Measurements from ENCODE around the gene KRT14.
"Not testable (repeated sequence)": the region's sequence is repeated elsewhere in the genome, so short reads cannot be mapped to it uniquely, and the experiment has no call there.

Gene KRT14

GRCh38 chr17:41586863-41587495, at the start of gene KRT14:
TSS of gene KRT14 (minus strand) at chr17:41586895. CDS start at chr17:41586834, 61 bp downstream.
- no peak for DNase-seq (ENCODE audit: low spot score)

GRCh38 chr17:41635121-41636097, 48.7 kb upstream of the KRT14 start:
- DNase-seq (ENCODE audit: low spot score), result no peak

DNA sequence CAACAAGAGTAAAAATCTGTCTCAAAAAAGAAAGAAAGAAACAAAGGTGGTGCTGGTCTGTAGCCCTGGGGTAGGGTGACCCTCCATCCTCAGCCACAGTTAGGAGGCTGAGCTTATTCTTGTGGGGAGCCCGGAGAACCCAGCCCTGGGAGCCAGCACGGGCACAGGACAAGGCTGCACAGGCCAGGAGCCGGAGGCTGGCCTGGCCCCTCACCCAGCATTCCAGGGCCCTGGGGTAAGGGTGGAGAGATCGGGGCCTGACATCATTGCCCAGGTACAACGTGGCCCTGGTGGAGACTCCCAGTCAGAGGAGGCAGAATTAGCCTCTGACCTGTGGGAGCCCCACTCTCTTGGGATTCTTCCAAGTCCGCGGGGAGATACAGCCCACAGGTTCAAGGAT, 47.9 kb upstream of the KRT14 start:
- DNase-seq (ENCODE audit: low spot score), result no peak

DNA sequence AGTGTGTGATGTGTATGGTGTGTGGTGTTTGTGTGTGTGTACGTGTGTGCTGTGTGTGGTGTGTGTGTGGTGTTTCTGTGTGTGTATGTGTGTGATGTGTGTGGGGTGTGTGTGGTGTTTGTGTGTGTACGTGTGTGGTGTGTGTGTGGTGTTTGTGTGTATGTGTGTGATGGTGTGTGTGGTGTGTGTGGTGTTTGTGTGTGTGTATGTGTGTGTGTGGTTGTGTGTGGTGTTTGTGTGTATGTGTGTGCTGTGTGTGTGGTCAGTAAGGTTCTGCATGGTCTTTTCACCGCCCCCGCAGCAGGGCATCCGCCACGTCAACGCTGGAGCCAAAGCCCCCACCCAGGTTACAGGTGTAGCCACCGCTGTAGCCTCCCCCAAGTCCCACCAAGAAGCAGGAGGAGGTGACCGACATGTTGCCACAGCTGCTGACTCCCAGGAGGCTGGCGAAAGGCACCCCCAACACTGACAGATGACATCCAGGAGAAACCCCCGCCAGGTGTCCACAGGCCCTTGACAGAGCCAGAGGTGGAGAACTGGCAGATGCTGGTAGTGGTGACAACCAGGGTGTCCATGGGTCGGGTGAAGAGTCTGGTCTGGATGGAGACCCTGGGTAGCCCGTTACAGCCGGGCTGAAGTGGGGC, 47.0 kb upstream of the KRT14 start:
- no peak for DNase-seq (ENCODE audit: low spot score)

GRCh38 chr17:41632482-41633105, 45.9 kb upstream of the KRT14 start:
- DNase-seq (ENCODE audit: low spot score), result no peak

- DNase-seq (ENCODE audit: low spot score), result no peak
Observed at GRCh38 chr17:41631898-41632285, 45.2 kb upstream of the KRT14 start.

GRCh38 chr17:41631025-41631897, 44.6 kb upstream of the KRT14 start:
- DNase-seq (ENCODE audit: low spot score), result no peak

GRCh38 chr17:41629826-41630670, 43.4 kb upstream of the KRT14 start:
- DNase-seq (ENCODE audit: low spot score), result no peak

- no peak for DNase-seq (ENCODE audit: low spot score)
Observed at GRCh38 chr17:41629316-41629715, 42.6 kb upstream of the KRT14 start.

DNA sequence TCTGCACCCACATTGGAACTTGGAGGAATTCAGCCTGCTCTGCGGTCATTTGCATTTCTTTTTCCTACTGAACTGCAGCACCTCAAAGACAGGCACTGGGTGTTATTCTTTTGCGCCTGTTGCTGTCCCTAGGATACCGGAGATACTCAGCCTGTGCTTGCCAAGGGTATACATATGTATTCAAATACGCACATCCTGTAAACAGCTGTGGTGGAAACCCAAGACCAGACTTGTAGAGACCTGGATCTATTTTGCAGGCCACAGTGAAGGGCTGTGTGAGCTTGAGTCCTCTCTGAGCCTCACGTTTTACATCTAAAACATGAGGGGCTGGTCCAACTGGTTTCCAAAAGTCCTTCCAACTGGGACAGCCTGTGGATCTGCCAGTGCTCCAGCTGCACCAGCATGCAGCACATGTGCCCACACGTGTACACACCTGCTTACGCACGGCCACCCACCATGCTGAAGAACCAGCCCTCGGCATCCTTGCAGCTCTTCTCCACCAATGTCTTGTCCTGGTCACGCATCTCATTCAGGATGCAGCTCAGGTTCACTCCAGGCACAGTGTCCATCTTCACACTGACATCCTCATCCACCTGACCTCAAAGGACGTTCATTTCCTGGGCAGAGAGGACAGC, 42.0 kb upstream of the KRT14 start:
- DNase-seq (ENCODE audit: low spot score), result not testable (repeated sequence)

DNA sequence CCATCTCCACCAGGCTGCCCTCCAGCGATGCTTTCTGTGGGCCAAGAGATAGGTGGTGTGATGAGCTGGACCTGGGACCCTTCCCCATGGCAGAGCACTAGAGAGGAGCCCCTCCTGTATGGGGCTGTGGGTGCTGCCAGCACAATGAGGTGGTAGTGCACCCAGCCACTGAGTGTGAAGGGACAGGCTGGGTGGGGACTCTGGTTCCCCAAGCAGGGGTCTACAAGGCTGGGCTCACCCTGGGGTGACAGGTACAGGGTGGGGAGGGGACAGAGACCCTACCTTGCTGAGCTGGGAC, 41.3 kb upstream of the KRT14 start:
- not testable (repeated sequence) for DNase-seq (ENCODE audit: low spot score)

- no peak for DNase-seq (ENCODE audit: low spot score)
Observed at GRCh38 chr17:41627316-41628072, 40.8 kb upstream of the KRT14 start.

GRCh38 chr17:41626914-41627295, 40.2 kb upstream of the KRT14 start:
- DNase-seq (ENCODE audit: low spot score), result not testable (repeated sequence)

GRCh38 chr17:41626028-41626913, 39.6 kb upstream of the KRT14 start:
- DNase-seq (ENCODE audit: low spot score), result not testable (repeated sequence)

DNA sequence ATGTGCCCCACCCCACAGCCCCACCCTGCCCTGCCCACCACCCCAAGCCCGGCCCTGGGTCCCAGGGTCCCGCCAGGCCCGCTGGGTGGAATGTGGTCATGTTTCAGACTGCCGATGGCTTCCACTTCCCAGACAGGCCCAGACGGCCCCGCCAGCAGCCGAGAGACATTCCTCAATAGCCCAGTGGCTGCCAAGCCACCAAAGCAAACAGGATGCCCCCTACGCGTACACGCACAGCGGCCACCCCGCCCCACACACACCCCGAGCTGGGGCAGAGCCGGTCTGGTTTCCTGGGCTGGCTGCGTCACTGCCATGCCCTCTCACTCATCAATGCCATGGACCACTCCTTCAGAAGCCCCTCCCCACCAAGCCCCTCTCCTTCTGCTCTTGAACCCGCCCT, 38.9 kb upstream of the KRT14 start:
- no peak for DNase-seq (ENCODE audit: low spot score)

DNA sequence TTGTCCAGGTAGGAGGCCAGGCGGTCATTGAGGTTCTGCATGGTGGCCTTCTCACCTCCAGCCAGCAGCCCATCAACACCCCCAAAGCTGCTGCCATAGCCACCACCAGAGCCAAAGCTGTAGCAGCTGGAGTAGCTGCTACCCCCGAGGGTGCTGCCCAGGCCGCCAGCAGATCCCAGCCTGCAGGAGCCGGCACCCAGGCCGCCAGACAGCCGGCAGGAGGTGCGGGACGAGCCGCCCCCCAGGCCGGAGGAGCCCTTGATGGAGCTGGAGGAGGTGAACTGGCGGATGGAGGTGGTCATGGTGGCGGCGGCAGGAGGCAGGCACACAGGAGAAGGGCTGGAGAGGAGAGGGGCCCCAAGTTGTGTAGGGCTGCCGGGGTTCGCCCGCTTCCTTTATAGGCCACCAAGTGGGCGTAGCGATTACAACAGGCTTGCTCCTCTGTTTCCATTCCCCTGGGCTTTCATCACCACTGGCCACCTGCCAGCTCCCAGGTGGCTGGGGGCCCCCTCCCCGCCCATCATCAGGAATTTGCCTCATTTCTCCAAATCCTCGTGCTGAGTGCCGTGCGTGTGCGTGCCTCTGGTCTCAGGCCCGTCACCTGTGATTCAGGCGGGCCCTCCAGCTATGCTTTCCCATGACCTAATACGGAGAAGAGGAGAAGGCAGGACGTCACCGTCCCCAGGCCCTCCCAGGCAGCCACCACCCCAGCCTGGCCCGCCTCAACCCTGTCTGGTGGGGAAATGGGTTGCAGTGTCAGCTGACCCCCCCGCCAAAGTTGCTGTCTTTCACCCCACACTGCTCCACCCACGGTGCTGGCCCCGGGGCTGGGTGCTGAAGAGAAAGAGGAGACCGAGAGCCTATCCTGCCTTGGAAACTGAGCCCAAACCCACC, 37.8 kb upstream of the KRT14 start, which contains the start of gene KRT17:
KRT17 (minus strand) TSS at position 368 of the 894 bp plus-strand sequence; CDS start at position 302, 66 bp downstream.
- no peak for DNase-seq (ENCODE audit: low spot score)
